Stimulated activated CD4-positive, alpha-beta T cell treated with anti-CD3 and anti-CD28 coated beads, Interleukin-2, amount 100 ng/mL, for 48 hours (primary cell): ENCODE measurements around the gene AGAP3.

Experiments
- DNase-seq, 2 donors: peaks; one replicate each; pipeline ENCODE4 v3.0.0-alpha.2; 2020

Gene AGAP3

DNA sequence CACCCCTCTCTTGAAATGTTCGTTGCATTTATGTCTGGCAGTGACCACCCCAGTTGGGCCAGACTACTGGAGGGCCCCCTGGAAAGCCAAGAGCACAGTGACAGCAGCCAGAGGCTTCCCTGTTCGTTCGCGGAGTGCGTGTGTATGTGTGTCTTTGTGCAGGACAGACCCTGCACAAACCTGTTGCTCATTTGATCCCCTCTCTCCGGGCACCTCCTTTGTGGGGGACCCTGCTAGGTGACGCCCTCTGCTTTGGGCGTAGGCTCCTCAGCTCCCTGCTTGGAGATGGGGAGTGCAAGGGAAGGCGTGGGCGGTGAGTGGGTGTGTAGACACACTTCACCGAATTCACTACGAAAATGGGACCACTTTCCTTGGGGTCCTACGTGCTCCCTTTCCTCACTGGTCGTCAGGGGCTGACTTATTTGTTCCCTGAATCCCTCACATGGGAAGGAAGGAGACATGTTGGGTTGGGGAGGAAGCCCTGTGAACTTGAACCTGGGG is 38.7 kb downstream of the AGAP3 start:
- DNase-seq: no peak

GRCh38 chr7:151125470-151125845 is 39.2 kb downstream of the AGAP3 start:
- DNase-seq: no peak

GRCh38 chr7:151125846-151126481 is 39.7 kb downstream of the AGAP3 start:
- no peak for DNase-seq

DNA sequence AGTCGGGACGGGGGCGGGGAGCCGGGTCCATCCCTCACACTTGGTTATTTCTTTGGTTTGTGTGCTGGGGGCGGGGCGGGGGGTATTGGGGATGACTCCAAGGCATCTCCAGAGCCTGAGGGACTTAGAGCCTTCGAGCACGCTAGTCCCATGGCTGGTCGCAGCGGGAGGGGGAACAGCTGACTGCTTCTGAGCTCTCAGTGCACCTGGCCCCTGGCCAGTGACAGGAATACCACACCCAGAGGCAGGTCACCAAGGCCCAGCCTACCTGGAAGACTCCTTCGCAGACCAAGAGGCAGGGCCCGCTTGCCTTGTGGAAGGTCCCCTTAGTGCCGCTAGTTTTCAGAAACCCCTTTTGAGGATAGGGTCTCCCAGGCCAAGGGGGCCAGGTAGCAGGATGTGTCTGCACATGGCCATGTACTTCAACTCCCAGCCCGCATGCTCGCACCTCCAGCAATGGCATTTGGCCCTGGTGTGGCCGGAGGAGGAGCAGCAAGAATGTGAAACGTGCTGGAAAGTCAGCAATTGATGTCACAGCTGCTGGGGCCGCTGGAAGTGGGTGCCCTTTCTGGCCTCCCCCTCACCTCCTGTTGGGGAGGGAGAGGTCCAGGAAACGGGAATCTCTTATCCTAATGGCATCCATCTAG is 40.3 kb downstream of the AGAP3 start:
- no peak for DNase-seq

DNA sequence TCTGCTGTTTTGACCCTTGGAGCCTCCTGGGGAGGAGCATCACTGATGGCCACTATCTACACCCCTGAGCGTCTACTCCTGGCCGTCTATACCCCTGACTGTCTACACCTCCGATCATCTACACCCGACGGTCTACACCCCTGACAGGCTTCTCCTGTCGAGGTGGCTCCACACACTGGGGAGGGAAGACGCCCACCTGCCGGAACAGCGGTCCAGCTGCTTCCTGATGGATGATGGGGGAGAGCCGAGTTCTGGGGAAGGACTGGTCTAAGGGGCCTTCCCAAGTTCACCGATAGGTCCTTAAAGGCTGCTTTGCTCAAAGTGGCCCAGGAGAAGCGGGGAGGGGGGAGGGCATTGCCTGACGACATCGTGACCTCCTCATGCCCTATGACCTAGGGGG is 41.9 kb downstream of the AGAP3 start:
- DNase-seq: no peak

DNA sequence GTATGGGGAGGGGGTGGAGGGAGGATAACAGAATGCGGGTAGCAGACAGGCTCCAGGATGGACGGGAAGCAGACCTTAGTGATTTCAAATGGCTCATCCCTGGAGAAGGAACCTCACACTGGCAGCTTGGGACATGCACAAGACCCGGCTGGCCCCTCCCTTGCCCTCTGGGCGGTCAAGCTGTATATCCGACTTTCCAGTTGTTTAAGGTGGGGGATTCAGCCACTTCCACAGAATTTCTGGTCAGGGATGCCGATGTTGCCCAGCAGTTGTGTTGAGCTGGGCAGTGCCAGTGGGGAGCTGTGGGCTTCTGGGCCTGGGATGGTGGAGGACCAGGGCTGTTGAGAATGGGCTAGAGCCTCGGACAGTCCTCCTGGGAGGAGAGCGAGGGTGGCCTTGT is 42.4 kb downstream of the AGAP3 start:
- no peak for DNase-seq

DNA sequence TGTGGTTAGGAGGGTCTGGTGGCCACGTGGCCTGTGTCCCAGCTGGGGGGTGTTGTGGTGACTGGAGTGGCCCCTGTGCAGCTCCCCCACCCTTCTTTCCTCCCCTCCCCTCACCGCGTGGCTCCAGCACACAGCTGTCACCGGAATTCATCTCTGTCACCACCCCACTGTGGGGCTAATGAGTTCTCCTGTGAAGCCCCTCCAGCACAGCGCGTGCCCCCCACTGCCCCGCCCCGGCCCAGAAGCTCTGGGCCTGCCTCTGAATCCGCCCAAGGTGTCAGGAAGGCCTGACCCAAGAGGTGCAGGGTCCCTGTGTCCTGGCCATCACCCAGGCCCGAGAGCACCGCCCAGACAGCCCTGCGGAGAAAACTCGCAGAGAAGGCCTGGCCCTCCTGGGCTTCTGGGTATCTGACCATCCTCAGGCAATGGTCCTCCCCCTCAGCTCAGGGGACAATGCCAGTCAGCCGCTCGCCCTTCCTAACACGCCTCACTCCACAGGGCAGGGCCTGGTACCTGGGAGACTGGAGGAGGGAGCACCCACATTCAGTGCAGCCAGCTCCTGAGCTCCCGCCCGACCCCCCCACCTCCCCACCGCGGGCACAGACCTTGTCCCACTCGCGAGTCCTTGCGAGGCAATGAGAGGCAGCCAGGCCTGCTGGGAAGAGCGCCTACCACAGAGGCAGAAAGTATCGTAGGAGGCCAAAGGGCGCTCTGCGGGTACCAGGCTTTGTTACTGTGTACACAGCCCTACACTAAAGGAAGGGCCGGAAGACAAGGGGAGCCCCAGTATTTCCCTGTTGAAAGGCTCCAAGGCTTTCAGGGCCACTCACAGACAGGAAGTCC is 43.1 kb downstream of the AGAP3 start:
- DNase-seq: no peak

- no peak for DNase-seq
Observed at GRCh38 chr7:151129960-151130591, 43.8 kb downstream of the AGAP3 start.

- DNase-seq: no peak
Observed at GRCh38 chr7:151130741-151131157, 44.5 kb downstream of the AGAP3 start.

DNA sequence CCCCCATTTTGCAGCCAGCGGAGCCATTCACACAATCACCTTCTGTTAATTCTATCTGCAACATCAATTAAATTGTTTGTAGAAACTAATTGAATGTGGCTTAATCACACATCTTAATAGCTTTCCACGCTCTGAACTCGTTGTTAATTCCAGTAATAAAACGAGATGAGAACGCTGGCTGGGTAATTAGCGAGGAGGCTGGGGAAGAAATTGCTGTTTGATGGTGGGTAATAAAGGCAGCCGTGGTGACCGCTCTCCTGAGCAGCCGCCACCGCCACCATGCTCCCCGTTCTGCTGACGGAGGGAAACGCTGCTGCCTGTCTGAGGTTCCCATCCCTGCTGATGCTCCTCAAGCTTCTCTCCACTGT is 44.9 kb downstream of the AGAP3 start:
- DNase-seq: no peak

- DNase-seq: no peak
Observed at GRCh38 chr7:151131592-151132293, 45.5 kb downstream of the AGAP3 start.

GRCh38 chr7:151132461-151133205 is 46.4 kb downstream of the AGAP3 start:
- no peak for DNase-seq

DNA sequence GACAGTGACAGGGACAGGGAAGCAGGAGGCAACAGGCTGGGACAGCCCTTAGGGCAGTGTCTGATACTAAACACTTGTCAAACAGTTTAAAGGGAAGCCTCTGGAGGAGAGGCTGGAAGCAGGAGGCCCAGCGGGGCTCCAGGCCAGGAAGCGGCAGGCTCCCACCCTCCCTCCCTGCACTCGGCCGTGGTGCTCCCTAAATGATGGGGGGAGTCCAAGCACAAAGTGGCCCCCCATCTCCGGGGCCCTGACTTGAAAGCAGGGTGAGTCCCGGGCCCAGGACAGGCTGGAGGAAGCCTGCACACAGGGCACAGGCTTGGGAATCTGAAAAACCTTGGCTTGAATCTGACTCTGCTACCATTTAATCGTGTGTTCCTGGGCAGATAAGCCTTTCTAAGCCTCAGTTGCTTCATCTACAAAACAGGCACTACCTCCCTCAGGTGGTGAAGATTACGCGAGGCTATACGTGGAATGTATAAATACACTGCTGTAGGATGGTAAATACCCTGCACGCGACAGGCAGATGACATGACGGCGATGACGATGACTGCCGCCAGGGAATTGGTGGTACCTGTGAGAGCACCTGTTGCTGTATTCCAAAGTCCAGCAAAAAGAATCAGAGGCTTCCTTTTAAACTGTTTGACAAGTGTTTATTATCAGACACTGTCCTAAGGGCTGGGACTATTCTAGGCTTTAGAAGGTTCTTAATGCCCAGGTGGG is 47.2 kb downstream of the AGAP3 start:
- no peak for DNase-seq

DNA sequence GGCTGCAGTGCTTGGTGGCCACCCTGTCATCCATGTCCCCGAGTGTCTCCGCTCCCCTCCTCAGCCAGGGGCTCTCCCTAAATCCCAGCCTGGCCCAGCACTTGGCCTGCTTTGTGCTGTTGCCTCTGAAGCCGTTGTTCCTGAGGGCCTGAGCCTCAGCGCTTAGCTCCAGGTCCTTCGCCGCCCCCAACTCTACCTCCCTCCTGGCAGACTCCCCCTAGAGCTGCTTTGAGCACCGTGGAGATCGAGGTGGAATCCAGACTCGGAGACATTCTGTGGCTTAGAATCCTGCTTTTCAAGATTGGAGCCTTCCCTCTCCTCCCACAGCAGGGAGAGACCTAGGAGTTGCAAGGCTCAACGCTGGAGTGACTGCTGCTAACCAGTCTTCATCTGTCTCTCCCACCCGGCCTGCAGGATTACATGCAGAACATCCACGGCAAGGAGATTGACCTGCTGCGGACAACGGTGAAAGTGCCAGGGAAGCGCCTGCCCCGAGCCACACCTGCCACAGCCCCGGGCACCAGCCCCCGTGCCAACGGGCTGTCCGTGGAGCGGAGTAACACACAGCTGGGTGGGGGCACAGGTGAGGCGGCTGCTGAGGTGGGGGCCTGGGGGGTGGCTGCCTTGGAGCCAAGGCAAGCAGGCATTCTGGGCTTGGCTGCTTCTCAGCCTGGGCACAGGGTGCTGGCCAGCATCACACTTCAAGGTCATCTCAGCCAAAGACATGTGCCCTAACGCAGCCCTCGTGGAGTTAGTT is 47.9 kb downstream of the AGAP3 start:
- DNase-seq: no peak

GRCh38 chr7:151134743-151135524 is 48.7 kb downstream of the AGAP3 start:
- no peak for DNase-seq

DNA sequence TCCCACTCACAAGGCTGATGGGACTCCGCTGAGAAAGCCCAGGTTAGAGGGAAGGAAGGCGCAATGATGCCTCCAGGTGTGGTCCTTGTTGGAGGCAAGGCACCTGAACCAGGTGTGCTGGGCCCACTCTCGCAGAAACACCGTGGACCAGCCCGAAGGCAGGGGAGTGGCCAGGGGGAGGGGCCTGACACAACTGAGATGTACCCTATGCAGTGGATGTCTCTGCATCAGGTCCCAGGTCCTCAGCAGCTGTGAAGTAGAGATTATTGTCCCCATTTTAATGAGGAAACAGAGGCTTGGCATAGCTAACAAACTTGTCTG is 49.2 kb downstream of the AGAP3 start:
- no peak for DNase-seq

DNA sequence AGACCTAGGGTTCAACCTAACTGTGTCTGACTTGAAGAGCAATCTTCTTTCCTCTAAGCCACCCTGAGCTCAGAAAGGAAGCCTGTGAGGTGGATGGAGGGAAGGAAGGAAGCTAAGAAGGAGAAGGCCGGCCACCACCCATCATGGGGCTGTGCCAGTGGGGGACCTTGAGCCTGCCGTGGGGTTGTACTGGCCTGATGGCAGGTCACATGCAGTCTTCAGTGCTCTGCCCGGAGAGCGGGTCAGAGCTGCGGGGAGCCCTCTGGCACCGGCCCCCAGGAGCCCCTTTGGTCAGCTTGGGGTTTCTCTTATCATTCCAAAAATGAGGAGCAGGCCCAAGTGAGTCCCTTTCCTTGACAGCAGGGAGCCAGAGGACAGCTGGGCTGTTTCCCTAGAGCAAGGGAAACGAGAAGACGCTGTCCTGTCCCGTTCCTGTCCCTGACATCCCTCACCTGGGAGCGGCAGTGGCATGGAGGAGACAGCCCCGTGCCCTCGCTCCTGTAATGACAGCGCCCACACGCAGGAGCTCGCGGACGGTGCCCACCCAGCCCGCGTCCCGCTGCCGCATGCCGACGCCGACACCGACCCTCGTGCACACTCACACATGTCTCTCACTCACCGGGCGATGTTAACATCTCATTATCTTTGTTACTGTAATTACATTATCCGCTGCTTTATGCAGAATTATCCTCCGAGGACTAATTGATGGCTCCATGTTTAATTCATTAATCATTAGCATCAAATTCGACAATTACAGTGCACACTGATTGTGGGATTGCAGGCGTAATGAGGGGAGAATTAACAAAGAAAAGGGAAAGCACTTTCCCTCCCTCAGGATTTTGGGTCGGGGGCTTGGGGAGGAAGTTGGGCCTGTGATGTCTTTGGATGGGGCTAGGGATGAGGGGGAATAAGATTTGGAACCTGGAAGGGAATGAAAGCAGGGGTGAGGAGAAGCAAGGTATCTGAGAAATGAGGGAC is 49.9 kb downstream of the AGAP3 start:
- no peak for DNase-seq

DNA sequence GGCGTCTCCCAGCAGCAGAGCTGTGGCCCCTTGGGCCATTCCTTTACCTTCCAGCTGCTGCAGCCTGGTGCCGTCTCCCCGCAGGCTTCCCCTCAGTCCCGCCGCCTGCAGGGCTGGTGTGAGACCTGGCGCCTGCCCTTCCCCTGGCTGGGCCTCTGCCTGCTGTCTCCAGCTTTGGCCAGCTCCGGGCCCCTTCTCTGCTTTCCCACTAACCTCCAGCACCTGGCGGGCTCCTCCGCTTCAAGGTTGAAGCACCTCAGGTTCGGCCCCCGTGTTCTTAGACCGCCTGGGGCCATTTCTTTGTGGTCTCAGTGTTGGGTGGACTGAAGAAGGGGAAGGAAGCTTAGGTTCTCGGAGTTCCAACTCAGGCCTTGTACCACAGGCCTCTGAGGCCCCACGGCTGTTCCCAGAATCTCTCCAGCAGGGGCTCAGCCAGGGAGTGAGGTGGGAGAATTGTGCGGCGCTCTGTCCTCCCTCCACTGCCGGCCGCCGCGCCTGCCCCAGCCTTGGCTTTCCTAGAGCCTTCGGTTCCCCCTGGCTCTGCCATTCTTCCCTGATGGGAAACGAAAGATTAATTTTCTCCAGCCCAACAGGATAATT is 50.9 kb downstream of the AGAP3 start:
- no peak for DNase-seq
